H1 (cell line): ENCODE results near the gene EHD4. TPM values are rescaled to one million over a fixed set of nuclear protein-coding genes. Genes with fewer than 3 reads are reported as not detected.
A peak's percentile ranks its signal among the peaks of the same experiment; 100 is the strongest.

Experiments
- CTCF ChIA-PET: fragments of 300-600 bp; sonication (Branson Sonifier 250); formaldehyde crosslinking; loops from one replicate; lab custom pipeline; 2021; ENCODE audit not compliant: partially characterized antibody; lab: Charles Lee
- POLR2A ChIA-PET: fragments of 300-600 bp; sonication (Branson Sonifier 250); formaldehyde crosslinking; loops from one replicate; lab custom pipeline; 2021; ENCODE audit warnings: inconsistent platforms; ENCODE audit not compliant: partially characterized antibody; lab: Charles Lee
- DNase-seq, 2 experiments: peaks; one replicate each; pipeline versions ENCODE4 v3.0.0 to v3.0.0-alpha.2; 2010 to 2022; ENCODE audit warnings: low spot score in 2 of 2, low read depth in 1 of 2, mixed read lengths in 1 of 2
- FAIRE-seq: peaks from 2 replicates; lab custom pipeline; 2011; peaks lifted over from hg19 to GRCh38; lab: Jason Lieb, UNC
- H2AFZ ChIP-seq: 2 replicates; pipeline ENCODE4 v1.8.1; 2012; ENCODE audit warnings: low read length, inconsistent platforms
- H2AK5ac ChIP-seq: 2 replicates; pipeline ENCODE4 v1.6.1; 2013; ENCODE audit warnings: low read depth, low read length
- H2BK120ac ChIP-seq: replicated peaks from 2 replicates; pipeline ENCODE3; 2013; ENCODE audit warnings: low read depth, low read length, inconsistent platforms
- H2BK12ac ChIP-seq: 2 replicates; pipeline ENCODE4 v1.6.1; 2013; ENCODE audit warnings: low read depth, low read length
- H2BK15ac ChIP-seq: 2 replicates; pipeline ENCODE4 v1.6.1; 2013; ENCODE audit warnings: low read length
- H2BK20ac ChIP-seq: 2 replicates; pipeline ENCODE4 v1.6.1; 2013; ENCODE audit warnings: low read length
- H2BK5ac ChIP-seq: 2 replicates; pipeline ENCODE4 v1.6.1; 2013; ENCODE audit warnings: low read depth, low read length
- H3K14ac ChIP-seq: 2 replicates; pipeline ENCODE4 v1.6.1; 2013; ENCODE audit warnings: inconsistent platforms; ENCODE audit not compliant: insufficient read length
- H3K18ac ChIP-seq: 2 replicates; pipeline ENCODE4 v1.6.1; 2013; ENCODE audit warnings: low read length; ENCODE audit errors: extremely low read depth
- H3K23ac ChIP-seq: 2 replicates; pipeline ENCODE4 v1.6.1; 2013; ENCODE audit warnings: inconsistent platforms; ENCODE audit not compliant: insufficient read length
- H3K23me2 ChIP-seq: 2 replicates; pipeline ENCODE4 v1.6.1; 2013; ENCODE audit warnings: low read depth, low read length
- H3K27ac ChIP-seq: 2 replicates; pipeline ENCODE4 v1.6.1; 2011; ENCODE audit warnings: low read depth, low read length, inconsistent platforms
- H3K27me3 ChIP-seq, 4 experiments: replicated peaks in 1 of 4; 1 replicate in 1 of 4; 2 replicates in 3 of 4; pipeline versions ENCODE4 v1.6.1 to v1.8.1; 2011 to 2013; ENCODE audit warnings: low read length in 3 of 4, mild to moderate bottlenecking in 3 of 4, inconsistent platforms in 2 of 4, mixed read lengths in 2 of 4, moderate library complexity in 1 of 4; ENCODE audit not compliant: control insufficient read depth in 3 of 4, insufficient read depth in 3 of 4; ENCODE audit errors: extremely low read depth in 1 of 4
- H3K36me3 ChIP-seq, 4 experiments: 2 replicates each; pipeline versions ENCODE4 v1.6.1 to v1.8.1; 2011 to 2013; ENCODE audit warnings: mild to moderate bottlenecking in 4 of 4, low read length in 3 of 4, moderate library complexity in 2 of 4, control low read depth in 1 of 4, inconsistent platforms in 1 of 4; ENCODE audit not compliant: insufficient read depth in 4 of 4, control insufficient read depth in 2 of 4
- H3K4ac ChIP-seq: replicated peaks from 2 replicates; pipeline ENCODE3; 2013; ENCODE audit warnings: low read length, low read depth, mixed read lengths, inconsistent platforms; ENCODE audit not compliant: insufficient read length
- H3K4me1 ChIP-seq, 4 experiments: replicated peaks in 1 of 4; 1 replicate in 1 of 4; 2 replicates in 3 of 4; pipeline versions ENCODE4 v1.6.1 to v1.8.1; 2011 to 2013; ENCODE audit warnings: low read length in 3 of 4, inconsistent platforms in 2 of 4, mixed read lengths in 1 of 4; ENCODE audit not compliant: insufficient read depth in 4 of 4, control insufficient read depth in 3 of 4
- H3K4me2 ChIP-seq, 2 experiments: 2 replicates each; pipeline versions ENCODE4 v1.6.1 to v1.8.1; 2011 to 2013; ENCODE audit warnings: low read depth in 2 of 2, low read length in 2 of 2, control low read depth in 1 of 2, inconsistent platforms in 1 of 2, mild to moderate bottlenecking in 1 of 2; ENCODE audit not compliant: insufficient read depth in 1 of 2
- H3K4me3 ChIP-seq, 4 experiments: fragments of 200-600, 300-600 bp in 1 of 4; sonication (generic), shearing (Covaris generic), sonication (Bioruptor Twin) in 1 of 4; 2 replicates each; pipeline versions ENCODE4 v1.5.1 to v1.8.1; 2011 to 2016; ENCODE audit warnings: low read length in 4 of 4, low read depth in 3 of 4, control low read depth in 2 of 4, inconsistent platforms in 2 of 4, mild to moderate bottlenecking in 2 of 4, mixed read lengths in 1 of 4, moderate library complexity in 1 of 4; ENCODE audit not compliant: insufficient read depth in 2 of 4; ENCODE audit errors: extremely low read depth in 1 of 4
- H3K56ac ChIP-seq: replicated peaks from 2 replicates; pipeline ENCODE3; 2013; ENCODE audit warnings: low read depth, mild to moderate bottlenecking, mixed read lengths, low read length, inconsistent platforms; ENCODE audit not compliant: insufficient read length
- H3K79me1 ChIP-seq: 2 replicates; pipeline ENCODE4 v1.6.1; 2013; ENCODE audit warnings: low read depth, low read length, control low read depth
- H3K79me2 ChIP-seq, 2 experiments: 2 replicates each; pipeline versions ENCODE4 v1.6.1 to v1.8.1; 2012 to 2013; ENCODE audit warnings: low read length in 2 of 2, mild to moderate bottlenecking in 2 of 2, inconsistent platforms in 1 of 2; ENCODE audit not compliant: insufficient read depth in 2 of 2, control insufficient read depth in 1 of 2
- H3K9ac ChIP-seq, 4 experiments: replicated peaks in 1 of 4; 1 replicate in 1 of 4; 2 replicates in 3 of 4; pipeline versions ENCODE4 v1.6.1 to v1.8.1; 2011 to 2013; ENCODE audit warnings: low read depth in 3 of 4, low read length in 3 of 4, control low read depth in 2 of 4, mild to moderate bottlenecking in 2 of 4, moderate library complexity in 2 of 4, inconsistent platforms in 1 of 4; ENCODE audit errors: extremely low read depth in 1 of 4
- H3K9me3 ChIP-seq, 2 experiments: 2 replicates each; pipeline versions ENCODE4 v1.6.1 to v1.8.1; 2012 to 2013; ENCODE audit warnings: mild to moderate bottlenecking in 2 of 2, moderate library complexity in 2 of 2, control low read depth in 1 of 2, inconsistent platforms in 1 of 2, low read depth in 1 of 2, low read length in 1 of 2, mixed read lengths in 1 of 2; ENCODE audit not compliant: insufficient read depth in 2 of 2
- H4K20me1 ChIP-seq, 2 experiments: replicated peaks in 1 of 2; 2 replicates each; pipeline versions ENCODE3 to v1.8.1; 2011 to 2013; ENCODE audit warnings: inconsistent platforms in 2 of 2, low read length in 2 of 2, mild to moderate bottlenecking in 1 of 2; ENCODE audit not compliant: insufficient read depth in 2 of 2, control insufficient read depth in 1 of 2
- H4K5ac ChIP-seq: 2 replicates; pipeline ENCODE4 v1.6.1; 2013; ENCODE audit warnings: low read length, low read depth, mixed read lengths, inconsistent platforms; ENCODE audit not compliant: insufficient read length
- H4K8ac ChIP-seq: 2 replicates; pipeline ENCODE4 v1.8.0; 2013; ENCODE audit warnings: mild to moderate bottlenecking, moderate library complexity, low read length, inconsistent platforms; ENCODE audit not compliant: insufficient read depth; ENCODE audit errors: extremely low read depth
- H4K91ac ChIP-seq: replicated peaks from 2 replicates; pipeline ENCODE3; 2013; ENCODE audit warnings: low read length, mixed read lengths, inconsistent platforms; ENCODE audit not compliant: insufficient read length
- CEBPB ChIP-seq: IDR thresholded peaks from 2 replicates; pipeline ENCODE4 v1.6.1; 2012; ENCODE audit warnings: low read depth, low read length
- GABPA ChIP-seq: IDR thresholded peaks from 2 replicates; pipeline ENCODE4 v1.6.1; 2011; ENCODE audit warnings: mild to moderate bottlenecking, low read length, moderate library complexity, borderline replicate concordance; ENCODE audit not compliant: insufficient read depth
- JUN ChIP-seq: IDR thresholded peaks from 2 replicates; pipeline ENCODE4 v1.6.1; 2011; ENCODE audit warnings: low read depth, mild to moderate bottlenecking, improper control_type of control experiment, low read length
- JUND ChIP-seq: IDR thresholded peaks from 2 replicates; pipeline ENCODE4 v1.6.1; 2011; ENCODE audit warnings: mild to moderate bottlenecking, improper control_type of control experiment, low read length
- RAD21 ChIP-seq, 2 experiments: IDR thresholded peaks in 1 of 2; conservative IDR thresholded peaks in 1 of 2; 2 replicates each; pipeline ENCODE4 v1.6.1; 2011; ENCODE audit warnings: low read depth in 2 of 2, low read length in 2 of 2, improper control_type of control experiment in 1 of 2, inconsistent platforms in 1 of 2, mild to moderate bottlenecking in 1 of 2, moderate library complexity in 1 of 2
- RFX5 ChIP-seq: IDR thresholded peaks from 2 replicates; pipeline ENCODE4 v1.6.1; 2011; ENCODE audit warnings: low read depth, low read length, improper control_type of control experiment, borderline replicate concordance
- SP1 ChIP-seq: IDR thresholded peaks from 2 replicates; pipeline ENCODE4 v1.6.1; 2011; ENCODE audit warnings: low read depth, low read length
- TBP ChIP-seq: IDR thresholded peaks from 2 replicates; pipeline ENCODE4 v1.6.1; 2011; ENCODE audit warnings: low read depth, low read length, improper control_type of control experiment
- TEAD4 ChIP-seq: IDR thresholded peaks from 2 replicates; pipeline ENCODE4 v1.6.1; 2012; ENCODE audit warnings: low read depth, low read length, inconsistent platforms, mixed read lengths
- ZNF274 ChIP-seq: IDR thresholded peaks from 2 replicates; pipeline ENCODE4 v1.7.0; 2012; ENCODE audit warnings: low read length, borderline replicate concordance; ENCODE audit errors: extremely low read depth
- WGBS, 2 experiments: shearing (Covaris generic) in 1 of 2; methylation state at CpG; one replicate each; pipeline versions ENCODE4 v1.1.6 to v1.1.7; 2013 to 2015; ENCODE audit warnings: low lambda C conversion rate in 2 of 2, mixed read lengths in 2 of 2, inconsistent platforms in 1 of 2, low coverage in 1 of 2, missing lambda C conversion rate in 1 of 2; ENCODE audit not compliant: insufficient replicate concordance in 2 of 2, insufficient coverage in 1 of 2, insufficient read length in 1 of 2; ENCODE audit errors: extremely low coverage in 1 of 2, missing lambda C conversion rate in 1 of 2; 5-methylcytosine and 5-hydroxymethylcytosine counted together
- polyA plus RNA-seq, 7 experiments: library from polyadenylated mRNA; depleted of rRNA in 3 of 7; stranded (reverse) in 5 of 7; unstranded in 2 of 7; fragments of >200 nt in 5 of 7; fragments of 200-250 nt in 2 of 7; gene quantifications; 1 replicate in 5 of 7; 2 replicates in 1 of 7; 4 replicates in 1 of 7; pipeline versions ENCODE4 v1.2.1 to v1.2.3, GENCODE V29; 2011 to 2013; ENCODE audit warnings: missing spikeins in 2 of 7, mixed read lengths in 2 of 7
- total RNA-seq: library from RNA; stranded (reverse); fragmentation: NEBNext Ultra II Directional; extraction: Animal tissue kit (Norgen Biotek cat#: 25700); gene quantifications from 2 replicates; pipeline ENCODE4 v1.2.1, GENCODE V29; 2021

EHD4 gene
- total and polyA plus RNA-seq, 2 of the 8 experiments (the other 6 are each of a cell fraction or from before 2014, with no cell fraction given) = 17.5 to 24.5 TPM

DNA sequence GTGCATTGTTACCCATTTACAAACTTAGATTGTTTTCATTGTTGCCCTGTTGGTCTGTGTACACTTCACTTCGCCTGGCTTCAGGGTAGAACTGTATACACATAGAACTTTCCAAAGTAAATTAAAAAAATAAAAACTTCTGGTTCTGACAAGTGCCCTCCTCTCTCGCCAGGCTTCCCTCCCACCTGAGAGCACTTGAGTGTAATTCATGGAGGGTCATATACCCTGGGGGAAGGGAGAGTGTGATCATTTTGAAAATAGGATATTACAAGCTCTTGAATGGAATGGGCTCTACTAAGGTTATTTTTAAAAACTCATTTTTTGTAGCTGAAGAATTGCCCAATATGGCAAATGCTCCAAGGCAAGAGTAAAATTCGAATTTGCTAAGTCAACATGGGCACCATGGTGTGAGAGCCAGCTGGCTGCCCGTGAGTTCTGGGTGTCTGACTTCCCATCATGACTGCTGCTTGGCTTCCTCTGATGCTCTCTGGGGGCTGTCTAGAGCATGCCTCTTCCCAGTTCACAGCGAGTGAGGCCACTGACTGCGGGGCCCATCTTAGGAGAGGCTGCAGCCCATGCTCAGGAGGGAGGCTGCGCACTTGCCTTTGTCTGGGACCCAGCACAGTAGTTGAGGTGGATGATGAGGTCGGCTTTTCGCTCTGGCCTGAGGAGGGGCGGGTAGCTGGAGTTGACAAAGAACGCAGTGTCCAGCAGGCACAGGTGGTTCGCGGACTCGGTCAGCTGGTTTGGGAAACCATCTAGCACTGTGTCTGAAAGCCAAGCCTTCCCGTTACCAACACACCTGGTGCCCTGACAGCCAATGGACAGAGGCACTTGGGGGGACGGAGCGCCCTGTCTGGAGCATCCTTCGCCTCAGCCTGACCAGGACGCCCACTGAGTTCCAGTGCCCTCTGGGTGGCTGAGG lies 13.1 kb upstream of the EHD4 start:
- 88% methylated on average over 19 of the region's 19 CpGs; no CpG with 5 or more reads in 1 of the 2 experiments for WGBS, 2 experiments
- ChIA-PET POLR2A (interaction anchor here (1.1 kb wide), 1 partner anchor 13 kb away, joined by 3 read pairs; the partner anchor contains the start of gene EHD4), CTCF (interaction anchor here (1.3 to 16.4 kb wide), 11 partner anchors 9 to 153 kb away, joined by 3 to 252 read pairs (median 15); partner anchors contain the start of gene EHD4)
- H3K27me3 ChIP-seq = no peaks in the 10 kb centered on the region
- no peak overlapping the region for H3K4me3 ChIP-seq
- H3K79me1 ChIP-seq = no peaks in the 10 kb centered on the region
- H3K23ac ChIP-seq = no peak overlapping the region
- no peak overlapping the region for H4K91ac ChIP-seq
- TF ChIP-seq JUN = no peak
- TF ChIP-seq ZNF274 = no peak
- TF ChIP-seq CEBPB = no peak
- no peak for TF ChIP-seq SP1
- TF ChIP-seq JUND = no peak
- TF ChIP-seq TEAD4 = no peak
- TF ChIP-seq TBP = no peak
- no peak for TF ChIP-seq RFX5
- no peak for TF ChIP-seq RAD21 (IDR thresholded peaks at IDR 0.05 in 1 of 2, conservative IDR thresholded peaks at IDR 0.05 in 1 of 2; ENCODE audit: low read depth in 2 of 2, low read length in 2 of 2)
- no peak for TF ChIP-seq GABPA
- H2BK5ac ChIP-seq = no peak overlapping the region
- H3K9me3 ChIP-seq = no peaks in the 10 kb centered on the region
- no peaks in the 10 kb centered on the region for H3K36me3 ChIP-seq
- peak overlapping the region; percentile 19 for H3K4ac ChIP-seq
- no peaks in the 10 kb centered on the region for H4K20me1 ChIP-seq
- no peak overlapping the region for H3K18ac ChIP-seq
- no peak overlapping the region for H4K5ac ChIP-seq
- H2AFZ ChIP-seq = no peak overlapping the region
- DNase-seq = no peak
- no peak overlapping the region for H3K9ac ChIP-seq
- no peak overlapping the region for H3K4me2 ChIP-seq
- no peaks in the 10 kb centered on the region for H3K23me2 ChIP-seq
- no peak overlapping the region for H3K56ac ChIP-seq
- H3K4me1 ChIP-seq = peaks cover 0 to 5% (median 1%) of the 10 kb centered on the region in 4 experiments; a peak in 4 of 7 replicates
- no peak overlapping the region for H2AK5ac ChIP-seq
- no peak overlapping the region for H3K14ac ChIP-seq
- H4K8ac ChIP-seq = no peak overlapping the region; the same call in 1 of the 2 replicates
- no peak overlapping the region for H2BK12ac ChIP-seq
- no peak overlapping the region for H3K27ac ChIP-seq
- H2BK20ac ChIP-seq = no peak overlapping the region
- H2BK15ac ChIP-seq = no peak overlapping the region
- FAIRE-seq = no peak
- H2BK120ac ChIP-seq = no peak overlapping the region
- H3K79me2 ChIP-seq = no peaks in the 10 kb centered on the region
